HCT116 (cell line): Measurements from ENCODE around the gene PLA2G4C. TPM values are rescaled to one million over a fixed set of nuclear protein-coding genes. Genes with fewer than 3 reads are reported as not detected.

Experiments used
- ATAC-seq: fragments of 200-7000 bp; cut with Tn5 transposase; 2 replicates; pipeline ENCODE4 v1.9.1; 2020; ENCODE audit warnings: mild to moderate bottlenecking, moderate library complexity
- BruUV-seq: library from RNA; stranded (reverse); fragments of 400-500 nt; replicated peaks from 2 replicates; lab custom pipeline; 2021; lab: Mats Ljungman, UMichigan
- CTCF ChIA-PET: fragments of 300-600 bp; sonication (Branson Sonifier 250); formaldehyde crosslinking; loops from one replicate; lab custom pipeline; 2021; ENCODE audit warnings: antibody characterized with exemption; lab: Charles Lee
- POLR2A ChIA-PET: fragments of 300-600, 350-600 bp; sonication (Branson Sonifier 250); formaldehyde crosslinking; loops from one replicate; lab custom pipeline; 2021; ENCODE audit warnings: antibody characterized with exemption; lab: Charles Lee
- RAD21 ChIA-PET, 2 experiments: fragments of 300-600 bp; sonication (Branson Sonifier 250); formaldehyde crosslinking; loops; one replicate each; lab custom pipeline; 2023; ENCODE audit warnings: low total read pairs in 2 of 2; ENCODE audit not compliant: uncharacterized antibody in 2 of 2, unreplicated experiment in 2 of 2, low non-redundant PET in 1 of 2; lab: Charles Lee
- DNase-seq: peaks from one replicate; pipeline ENCODE4 v3.0.0-alpha.2; 2010; ENCODE audit warnings: low read depth, low spot score
- H2AFZ ChIP-seq: fragments of 200-600 bp; shearing (Covaris generic), sonication (generic); 2 replicates; pipeline ENCODE4 v1.6.1; 2017; ENCODE audit warnings: low read depth, mixed run types, mixed read lengths, antibody characterized with exemption, low read length; ENCODE audit not compliant: poor library complexity, severe bottlenecking
- H3K27ac ChIP-seq: 2 replicates; pipeline ENCODE4 v1.5.1; 2012; ENCODE audit warnings: low read depth, low read length
- H3K27me3 ChIP-seq: fragments of 200-600 bp; sonication (generic); 2 replicates; pipeline ENCODE4 v1.6.1; 2016; ENCODE audit warnings: mixed run types, low read length, mixed read lengths; ENCODE audit not compliant: insufficient read depth
- H3K36me3 ChIP-seq, 2 experiments: fragments of 200-500 bp in 1 of 2; fragments of 200-600 bp in 1 of 2; sonication (Bioruptor generic) in 1 of 2; sonication (generic) in 1 of 2; 2 replicates each; pipeline versions ENCODE4 v1.5.1 to v1.6.1; 2014 to 2016; ENCODE audit warnings: low read length in 2 of 2, inconsistent platforms in 1 of 2, mixed read lengths in 1 of 2, mixed run types in 1 of 2; ENCODE audit not compliant: insufficient read depth in 2 of 2, control insufficient read depth in 1 of 2
- H3K4me1 ChIP-seq, 2 experiments: fragments of 200-600 bp in 1 of 2; sonication (generic) in 1 of 2; 2 replicates each; pipeline versions ENCODE4 v1.5.1 to v1.6.1; 2012 to 2017; ENCODE audit warnings: low read length in 2 of 2, inconsistent platforms in 1 of 2, mild to moderate bottlenecking in 1 of 2, mixed read lengths in 1 of 2, mixed run types in 1 of 2, moderate library complexity in 1 of 2; ENCODE audit not compliant: insufficient read depth in 2 of 2, control insufficient read depth in 1 of 2
- H3K4me2 ChIP-seq: fragments of 200-600 bp; sonication (generic); 2 replicates; pipeline ENCODE4 v1.6.1; 2017; ENCODE audit warnings: mixed run types, low read length, mixed read lengths
- H3K4me3 ChIP-seq, 2 experiments: fragments of 200-600 bp in 1 of 2; sonication (generic) in 1 of 2; replicated peaks in 1 of 2; 2 replicates each; pipeline ENCODE4 v1.5.1; 2011 to 2016; ENCODE audit warnings: low read length in 2 of 2, control low read depth in 1 of 2, low read depth in 1 of 2, mild to moderate bottlenecking in 1 of 2, mixed read lengths in 1 of 2, mixed run types in 1 of 2
- H3K79me2 ChIP-seq: fragments of 200-600 bp; sonication (generic); 2 replicates; pipeline ENCODE4 v1.6.1; 2017; ENCODE audit warnings: mild to moderate bottlenecking, mixed run types, low read length, moderate library complexity, mixed read lengths; ENCODE audit not compliant: insufficient read depth
- H3K9ac ChIP-seq: fragments of 200-600 bp; sonication (generic); 2 replicates; pipeline ENCODE4 v1.6.1; 2016; ENCODE audit warnings: low read length, mixed read lengths
- H3K9me2 ChIP-seq: fragments of 200-600 bp; sonication (generic), shearing (Covaris generic); 2 replicates; pipeline ENCODE4 v1.6.1; 2017; ENCODE audit warnings: mixed run types, mild to moderate bottlenecking, moderate library complexity; ENCODE audit not compliant: insufficient read depth
- H3K9me3 ChIP-seq, 2 experiments: fragments of 200-500 bp in 1 of 2; fragments of 200-600 bp in 1 of 2; sonication (Bioruptor generic) in 1 of 2; sonication (generic) in 1 of 2; 2 replicates each; pipeline ENCODE4 v1.6.1; 2014 to 2017; ENCODE audit warnings: low read length in 2 of 2, mixed read lengths in 2 of 2, inconsistent platforms in 1 of 2, low read depth in 1 of 2, mild to moderate bottlenecking in 1 of 2, mixed run types in 1 of 2, moderate library complexity in 1 of 2; ENCODE audit not compliant: control insufficient read depth in 1 of 2, insufficient read depth in 1 of 2
- H4K20me1 ChIP-seq: fragments of 200-600 bp; sonication (generic), shearing (Covaris generic); 2 replicates; pipeline ENCODE4 v1.6.1; 2017; ENCODE audit warnings: mixed run types, mild to moderate bottlenecking, moderate library complexity; ENCODE audit not compliant: insufficient read depth
- POLR2AphosphoS5 ChIP-seq: IDR thresholded peaks from 2 replicates; pipeline ENCODE4 v1.6.1; 2011; ENCODE audit warnings: mild to moderate bottlenecking, low read depth, low read length, moderate library complexity
- SRF ChIP-seq: IDR thresholded peaks from 2 replicates; pipeline ENCODE4 v1.6.1; 2012; ENCODE audit warnings: low read depth
- TCF7L2 ChIP-seq: IDR thresholded peaks from 2 replicates; pipeline ENCODE4 v1.7.0; 2011; ENCODE audit warnings: borderline replicate concordance, inconsistent platforms; ENCODE audit not compliant: insufficient read depth, insufficient read length; ENCODE audit errors: extremely low read depth
- ZBTB33 ChIP-seq: IDR thresholded peaks from 2 replicates; pipeline ENCODE4 v1.6.1; 2011; ENCODE audit warnings: mild to moderate bottlenecking, low read length, moderate library complexity; ENCODE audit not compliant: insufficient replicate concordance; ENCODE audit errors: extremely low read depth
- intact Hi-C: fragments of 100-400 bp; cut with micrococcal nuclease; formaldehyde crosslinking; loops from 2 replicates; pipeline ENCODE4 v1.10.0; 2022
- total RNA-seq: library from RNA; stranded (reverse); gene quantifications from one replicate; pipeline ENCODE4 v1.2.1, GENCODE V29; 2021; ENCODE audit not compliant: unreplicated experiment
- TF ChIP-seq, protein P1 (sequence below), 3 experiments: fragments of 200-600 bp in 1 of 3; sonication (generic) in 1 of 3; IDR thresholded peaks in 2 of 3; conservative IDR thresholded peaks in 1 of 3; 2 replicates each; pipeline ENCODE4 v1.5.1; 2012 to 2017; ENCODE audit warnings: low read depth in 2 of 3, low read length in 2 of 3, antibody characterized with exemption in 1 of 3, borderline replicate concordance in 1 of 3, control low read depth in 1 of 3, mild to moderate bottlenecking in 1 of 3, mixed read lengths in 1 of 3, mixed run types in 1 of 3, moderate library complexity in 1 of 3; ENCODE audit not compliant: insufficient read depth in 1 of 3

PLA2G4C gene
- total RNA-seq, 1 experiment from 2014 or later: 1.7 TPM

- TF ChIP-seq ZBTB33: no peak
- TF ChIP-seq TCF7L2: no peak
- no peak for TF ChIP-seq SRF
- no peak for TF ChIP-seq POLR2AphosphoS5
- TF ChIP-seq, protein P1, sequence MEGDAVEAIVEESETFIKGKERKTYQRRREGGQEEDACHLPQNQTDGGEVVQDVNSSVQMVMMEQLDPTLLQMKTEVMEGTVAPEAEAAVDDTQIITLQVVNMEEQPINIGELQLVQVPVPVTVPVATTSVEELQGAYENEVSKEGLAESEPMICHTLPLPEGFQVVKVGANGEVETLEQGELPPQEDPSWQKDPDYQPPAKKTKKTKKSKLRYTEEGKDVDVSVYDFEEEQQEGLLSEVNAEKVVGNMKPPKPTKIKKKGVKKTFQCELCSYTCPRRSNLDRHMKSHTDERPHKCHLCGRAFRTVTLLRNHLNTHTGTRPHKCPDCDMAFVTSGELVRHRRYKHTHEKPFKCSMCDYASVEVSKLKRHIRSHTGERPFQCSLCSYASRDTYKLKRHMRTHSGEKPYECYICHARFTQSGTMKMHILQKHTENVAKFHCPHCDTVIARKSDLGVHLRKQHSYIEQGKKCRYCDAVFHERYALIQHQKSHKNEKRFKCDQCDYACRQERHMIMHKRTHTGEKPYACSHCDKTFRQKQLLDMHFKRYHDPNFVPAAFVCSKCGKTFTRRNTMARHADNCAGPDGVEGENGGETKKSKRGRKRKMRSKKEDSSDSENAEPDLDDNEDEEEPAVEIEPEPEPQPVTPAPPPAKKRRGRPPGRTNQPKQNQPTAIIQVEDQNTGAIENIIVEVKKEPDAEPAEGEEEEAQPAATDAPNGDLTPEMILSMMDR (IDR thresholded peaks at IDR 0.05 in 2 of 3, conservative IDR thresholded peaks at IDR 0.05 in 1 of 3; ENCODE audit: borderline replicate concordance in 1 of 3, insufficient read depth in 1 of 3, low read depth in 2 of 3, low read length in 2 of 3): no peak
Measured at GRCh38 chr19:48149430-48149829, 38.8 kb upstream of the PLA2G4C start (continued).

GRCh38 chr19:48148576-48148975 lies 38.0 kb upstream of the PLA2G4C start:
- Histone ChIP-seq H3K79me2 (no peaks in the 10 kb centered on the region), H3K9ac (no peak overlapping the region), H3K4me3 (no peak overlapping the region), H3K9me2 (no peaks in the 10 kb centered on the region), H3K36me3 (peaks cover 10 to 25% of the 10 kb centered on the region in 2 experiments; a peak in 3 of 4 replicates), H2AFZ (no peak overlapping the region), H4K20me1 (no peaks in the 10 kb centered on the region), H3K9me3 (no peaks in the 10 kb centered on the region), H3K4me2 (no peak overlapping the region), H3K27me3 (no peaks in the 10 kb centered on the region), H3K4me1 (no peaks in the 10 kb centered on the region), H3K27ac (no peak overlapping the region)
- ChIA-PET RAD21 (no interaction called here), POLR2A (no interaction called here), CTCF (no interaction called here)
- no peak for ATAC-seq
- intact Hi-C loops: no loop called here
- no TSS peak for BruUV-seq
- no peak for TF ChIP-seq POLR2AphosphoS5
- TF ChIP-seq SRF: no peak
- TF ChIP-seq, all 23 proteins: peak for 0
- DNase-seq: no peak
